Thoracic aorta (tissue), 2 donors: Measurements from ENCODE around the gene PTPRM. TPM values are rescaled to one million over a fixed set of nuclear protein-coding genes. Genes with fewer than 3 reads are reported as not detected.

Experiments
- ATAC-seq: fragments of 150-250 bp; one replicate; pipeline ENCODE4 v1.8.0; 2017; ENCODE audit warnings: low read depth; ENCODE audit not compliant: insufficient number of reproducible peaks, low FRiP score
- DNase-seq: peaks from one replicate; pipeline ENCODE4 v3.0.0-alpha.2; 2020; ENCODE audit warnings: low spot score
- H3K27ac ChIP-seq, 2 donors: fragments of 200-600 bp; sonication (generic); 1 replicate in 1 of 2; 2 replicates in 1 of 2; pipeline ENCODE4 v1.5.1; 2016; ENCODE audit warnings: mild to moderate bottlenecking in 2 of 2, moderate library complexity in 2 of 2
- H3K27me3 ChIP-seq: fragments of 200-600 bp; sonication (generic); replicated peaks from 2 replicates; pipeline ENCODE4 v1.6.0; 2016; ENCODE audit warnings: mild to moderate bottlenecking; ENCODE audit not compliant: insufficient read depth
- H3K36me3 ChIP-seq: fragments of 200-600 bp; sonication (generic); one replicate; pipeline ENCODE4 v1.5.1; 2016
- H3K4me1 ChIP-seq, 2 donors: fragments of 200-600 bp; sonication (generic); 1 replicate in 1 of 2; 2 replicates in 1 of 2; pipeline versions ENCODE4 v1.5.1 to v1.6.0; 2016; ENCODE audit warnings: low read depth in 2 of 2, mild to moderate bottlenecking in 1 of 2; ENCODE audit not compliant: control insufficient read depth in 1 of 2
- H3K4me3 ChIP-seq: fragments of 200-600 bp; sonication (generic); 2 replicates; pipeline ENCODE4 v1.5.1; 2016; ENCODE audit warnings: mild to moderate bottlenecking
- H3K9me3 ChIP-seq: fragments of 200-600 bp; sonication (generic); 2 replicates; pipeline ENCODE4 v1.5.1; 2016
- CTCF ChIP-seq: fragments of 200-600 bp; sonication (generic); IDR thresholded peaks from one replicate; pipeline ENCODE4 v1.5.1; 2019; ENCODE audit warnings: antibody characterized with exemption
- total RNA-seq, 2 donors: library from RNA; depleted of rRNA; stranded (reverse); fragments of >200 nt; gene quantifications; one replicate each; pipeline versions ENCODE4 v1.1.0 to v1.2.3, GENCODE V29; 2016

PTPRM gene
- total RNA-seq, 2 donors from 2014 or later: 90.3 to 102 TPM

- no peak for ATAC-seq
- H3K36me3 ChIP-seq: no peaks in the 10 kb centered on the region
These were observed 89.9 kb downstream of the PTPRM start for GRCh38 chr18:7657050-7657449.

GRCh38 chr18:7657937-7658336 is 90.8 kb downstream of the PTPRM start:
- Histone ChIP-seq H3K27me3 (no peaks in the 10 kb centered on the region), H3K9me3 (no peaks in the 10 kb centered on the region), H3K4me3 (no peak overlapping the region), H3K36me3 (no peaks in the 10 kb centered on the region), H3K4me1 (peaks cover 0 to 9% of the 10 kb centered on the region in 2 donors), H3K27ac (no peak overlapping the region)
- no peak for TF ChIP-seq CTCF
- DNase-seq (no peak), ATAC-seq (no peak)

More at GRCh38 chr18:7657050-7657449, 89.9 kb downstream of the PTPRM start:
- DNase-seq: no peak
- no peak for TF ChIP-seq CTCF
- Histone ChIP-seq H3K27me3 (no peaks in the 10 kb centered on the region), H3K4me1 (peaks cover 0 to 9% of the 10 kb centered on the region in 2 donors), H3K27ac (no peak overlapping the region), H3K9me3 (no peaks in the 10 kb centered on the region), H3K4me3 (no peak overlapping the region)

- DNase-seq (no peak), ATAC-seq (no peak)
- no peak overlapping the region for H3K4me3 ChIP-seq
- H3K4me1 ChIP-seq: peaks cover 0 to 9% of the 10 kb centered on the region in 2 donors
- H3K36me3 ChIP-seq: no peaks in the 10 kb centered on the region
- TF ChIP-seq CTCF: no peak
- no peaks in the 10 kb centered on the region for H3K27me3 ChIP-seq
- H3K27ac ChIP-seq: no peak overlapping the region
- no peaks in the 10 kb centered on the region for H3K9me3 ChIP-seq
These were observed 91.6 kb downstream of the PTPRM start for GRCh38 chr18:7658701-7659100.

GRCh38 chr18:7661207-7661606 is 94.1 kb downstream of the PTPRM start:
- no peak overlapping the region for H3K27ac ChIP-seq
- no peak for ATAC-seq
- TF ChIP-seq CTCF: no peak

DNA sequence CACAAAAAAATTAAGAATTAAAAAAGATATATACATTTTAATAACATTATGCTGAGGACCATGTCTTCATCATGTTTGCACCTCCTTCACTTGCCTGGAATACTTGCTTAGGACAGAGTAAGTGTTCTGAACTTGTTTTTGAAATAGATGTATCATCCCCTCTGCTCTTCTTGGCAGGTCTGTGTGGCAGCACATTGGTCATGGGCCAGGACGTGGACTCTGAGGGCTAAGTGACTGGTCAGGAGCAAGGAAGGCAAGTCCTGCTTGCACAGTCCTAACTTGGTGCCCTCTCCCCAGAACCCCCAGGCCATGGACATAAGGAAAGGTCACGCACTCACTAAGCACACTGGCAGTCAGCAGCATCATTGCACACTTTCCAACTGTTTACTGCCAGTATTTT is 95.8 kb downstream of the PTPRM start:
- Histone ChIP-seq H3K27me3 (no peaks in the 10 kb centered on the region), H3K4me3 (no peak overlapping the region), H3K9me3 (no peaks in the 10 kb centered on the region), H3K36me3 (no peaks in the 10 kb centered on the region), H3K27ac (no peak overlapping the region), H3K4me1 (no peaks in the 10 kb centered on the region)
- no peak for TF ChIP-seq CTCF
- DNase-seq: no peak
- no peak for ATAC-seq

More at GRCh38 chr18:7661207-7661606, 94.1 kb downstream of the PTPRM start:
- no peaks in the 10 kb centered on the region for H3K27me3 ChIP-seq
- DNase-seq: no peak
- H3K4me1 ChIP-seq: peaks cover 0 to 9% of the 10 kb centered on the region in 2 donors
- no peaks in the 10 kb centered on the region for H3K36me3 ChIP-seq
- H3K4me3 ChIP-seq: no peak overlapping the region
- no peaks in the 10 kb centered on the region for H3K9me3 ChIP-seq
